Stimulated activated CD8-positive, alpha-beta memory T cell treated with anti-CD3 and anti-CD28 coated beads, Interleukin-7, amount 100 ng/mL, for 4 hours (primary cell): ENCODE results near the gene HSD17B11.
"Not testable (repeated sequence)": the region's sequence is repeated elsewhere in the genome, so short reads cannot be mapped to it uniquely, and the experiment has no call there.

Source experiments
- DNase-seq, 2 donors: peaks; one replicate each; pipeline ENCODE4 v3.0.0-alpha.2; 2020; ENCODE audit warnings: low read depth in 2 of 2

The HSD17B11 gene

DNA sequence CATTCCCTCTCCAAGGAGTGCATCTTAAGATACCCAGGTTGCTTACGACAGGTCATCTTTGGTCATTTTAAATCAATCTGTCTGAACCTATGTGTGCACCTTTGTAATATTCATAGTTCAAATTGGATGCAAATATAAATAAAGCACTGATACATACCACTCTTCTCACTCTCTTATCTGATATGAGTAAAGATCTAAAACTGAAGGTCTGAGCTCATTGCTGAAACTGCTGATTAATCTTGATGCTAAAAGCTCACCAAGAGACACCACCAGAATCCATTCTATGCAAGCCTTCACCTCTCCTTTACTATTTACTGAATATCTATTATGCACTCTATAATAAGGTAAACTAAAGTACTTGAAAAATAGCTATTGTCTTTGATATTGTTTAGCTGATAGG, 84.9 kb downstream of the HSD17B11 start:
- DNase-seq, result no peak

GRCh38 chr4:87305562-87305961, 85.4 kb downstream of the HSD17B11 start:
- no peak for DNase-seq

- no peak for DNase-seq
These were observed 86.1 kb downstream of the HSD17B11 start for GRCh38 chr4:87304745-87305432.

GRCh38 chr4:87299898-87300297, 91.1 kb downstream of the HSD17B11 start:
- DNase-seq, result no peak

- DNase-seq, result no peak
These were observed 92.6 kb downstream of the HSD17B11 start for GRCh38 chr4:87298362-87298761.

GRCh38 chr4:87294911-87295310, 96.1 kb downstream of the HSD17B11 start:
- DNase-seq, result not testable (repeated sequence)

- not testable (repeated sequence) for DNase-seq
These were observed 97.1 kb downstream of the HSD17B11 start for GRCh38 chr4:87293889-87294288.

DNA sequence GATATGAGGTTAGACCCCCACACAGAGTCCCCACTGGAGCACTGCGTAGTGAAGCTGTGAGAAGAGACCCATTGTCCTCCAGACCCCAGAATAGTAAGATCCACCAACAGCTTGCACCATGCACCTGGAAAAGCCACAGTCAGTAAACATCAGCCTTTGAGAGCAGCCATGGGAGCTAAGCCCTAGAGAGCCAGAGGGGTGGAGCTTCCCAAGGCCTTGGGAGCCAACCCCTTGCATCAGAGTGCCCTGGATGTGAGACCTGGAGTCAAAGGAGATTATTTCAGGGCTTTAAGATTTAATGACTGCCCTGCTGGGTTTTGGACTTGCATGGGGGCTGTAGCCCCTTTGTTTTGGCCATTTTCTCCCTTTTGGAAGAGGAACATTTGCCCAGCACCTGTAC, 104.0 kb downstream of the HSD17B11 start:
- DNase-seq, result no peak
